Lower leg skin (tissue), 3 donors: ENCODE measurements around the gene BANF2.

Experiments used
- CTCF ChIP-seq, 3 donors: fragments of 450-650 bp; IDR thresholded peaks; one replicate each; pipeline ENCODE4 v1.5.1; 2016; ENCODE audit warnings: antibody characterized with exemption in 3 of 3, mild to moderate bottlenecking in 3 of 3, moderate library complexity in 2 of 3
- POLR2A ChIP-seq, 2 donors: fragments of 450-650 bp; IDR thresholded peaks; one replicate each; pipeline ENCODE4 v1.6.1; 2016 to 2017; ENCODE audit warnings: antibody characterized with exemption in 2 of 2, mild to moderate bottlenecking in 1 of 2, moderate library complexity in 1 of 2

- TF ChIP-seq CTCF (IDR thresholded peaks at IDR 0.05) (no peak), POLR2A (IDR thresholded peaks at IDR 0.05) (no peak)
Measured at GRCh38 chr20:17687800-17688199, 12.0 kb upstream of the BANF2 start.
